Amniotic epithelial cell (primary cell): ENCODE data around the gene ACTA2.

Experiments
- DNase-seq: peaks from one replicate; pipeline ENCODE4 v3.0.0-alpha.2; 2010; ENCODE audit warnings: low read depth

Gene ACTA2

GRCh38 chr10:88980800-88981199 is 28.2 kb upstream of the ACTA2 start:
- DNase-seq, result no peak

- no peak for DNase-seq
These were observed 27.7 kb upstream of the ACTA2 start for GRCh38 chr10:88980247-88980646.

GRCh38 chr10:88979603-88980002 is 27.0 kb upstream of the ACTA2 start:
- no peak for DNase-seq

- DNase-seq, result peak; percentile 96
These were observed 26.6 kb upstream of the ACTA2 start for GRCh38 chr10:88979153-88979562.

GRCh38 chr10:88978463-88978862 is 25.9 kb upstream of the ACTA2 start:
- no peak for DNase-seq

- no peak for DNase-seq
These were observed 22.8 kb upstream of the ACTA2 start for GRCh38 chr10:88975377-88975720.

GRCh38 chr10:88974446-88975376 is 22.1 kb upstream of the ACTA2 start:
- DNase-seq, result no peak

- DNase-seq, result no peak
These were observed 21.4 kb upstream of the ACTA2 start for GRCh38 chr10:88974012-88974411.

GRCh38 chr10:88971221-88972061 is 18.9 kb upstream of the ACTA2 start:
- DNase-seq, result no peak

- no peak for DNase-seq
These were observed 15.8 kb upstream of the ACTA2 start for GRCh38 chr10:88968391-88968790.

GRCh38 chr10:88966797-88967196 is 14.2 kb upstream of the ACTA2 start:
- no peak for DNase-seq

GRCh38 chr10:88964869-88965415 is 12.4 kb upstream of the ACTA2 start:
- DNase-seq, result no peak

GRCh38 chr10:88964360-88964759 is 11.8 kb upstream of the ACTA2 start:
- no peak for DNase-seq

GRCh38 chr10:88963318-88963717 is 10.7 kb upstream of the ACTA2 start:
- DNase-seq, result no peak

- no peak for DNase-seq
These were observed 9.8 kb upstream of the ACTA2 start for GRCh38 chr10:88962336-88962735.

GRCh38 chr10:88961266-88961665 is 8.7 kb upstream of the ACTA2 start:
- no peak for DNase-seq

- DNase-seq, result no peak
These were observed 8.2 kb upstream of the ACTA2 start for GRCh38 chr10:88960802-88961201.

GRCh38 chr10:88958721-88959120 is 6.1 kb upstream of the ACTA2 start:
- DNase-seq, result no peak

- DNase-seq, result no peak
These were observed 4.8 kb upstream of the ACTA2 start for GRCh38 chr10:88957381-88957780.

GRCh38 chr10:88954458-88955083 is 2.0 kb upstream of the ACTA2 start:
- no peak for DNase-seq

- no peak for DNase-seq
These were observed 1.1 kb upstream of the ACTA2 start for GRCh38 chr10:88953662-88954061.
